Stimulated activated CD8-positive, alpha-beta memory T cell treated with anti-CD3 and anti-CD28 coated beads, Interleukin-4, amount 100 ng/mL, for 1 hour (primary cell): ENCODE results near the gene MYH15.
"Not testable (repeated sequence)": the region's sequence is repeated elsewhere in the genome, so short reads cannot be mapped to it uniquely, and the experiment has no call there.

Experiments used
- DNase-seq, 2 donors: peaks; one replicate each; pipeline ENCODE4 v3.0.0-alpha.2; 2020; ENCODE audit warnings: low read depth in 2 of 2, low spot score in 1 of 2

MYH15 gene

GRCh38 chr3:108391917-108392593 lies 118.3 kb downstream of the MYH15 start:
- DNase-seq, result no peak

DNA sequence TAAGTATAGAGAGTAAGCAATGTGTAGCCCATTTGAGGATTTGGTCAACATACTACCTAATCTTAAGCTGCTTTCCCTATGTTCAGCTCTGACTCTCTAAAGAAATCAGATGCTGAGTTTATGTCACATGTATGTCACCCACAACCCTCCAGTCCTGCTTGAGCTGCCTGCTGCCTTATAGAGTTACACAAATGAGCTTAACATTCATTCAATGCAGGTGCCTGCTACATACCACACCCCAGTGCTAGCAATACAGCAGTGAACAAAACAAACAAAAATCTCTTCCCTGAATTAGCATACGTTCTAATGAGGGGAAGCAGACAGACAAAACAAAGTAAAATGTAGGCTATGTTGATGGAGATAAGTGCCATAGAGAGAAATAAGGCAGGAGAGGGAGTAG lies 121.0 kb downstream of the MYH15 start:
- DNase-seq, result no peak

- DNase-seq, result no peak
Measured at GRCh38 chr3:108388136-108389132, 122.0 kb downstream of the MYH15 start.

- DNase-seq, result no peak
Measured at GRCh38 chr3:108387063-108387462, 123.3 kb downstream of the MYH15 start.

DNA sequence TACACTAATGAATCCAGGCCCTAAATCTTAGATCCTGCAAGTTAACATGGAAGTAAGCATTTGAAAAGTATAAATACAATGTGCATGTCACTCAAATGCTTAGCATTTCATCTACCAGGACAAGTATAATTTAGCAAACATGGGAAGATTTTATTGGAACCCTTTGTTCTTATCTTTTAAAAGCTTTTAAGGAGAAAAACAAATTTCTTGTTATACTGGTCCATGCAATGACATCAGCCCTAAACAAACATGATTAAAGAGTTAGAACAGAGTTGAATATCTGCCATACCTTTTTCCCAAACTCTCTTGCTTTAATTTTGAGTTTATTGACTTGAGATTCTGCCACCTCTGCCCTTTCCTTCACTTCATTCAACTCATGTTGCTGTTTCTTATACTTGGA lies 127.1 kb downstream of the MYH15 start:
- DNase-seq, result no peak

DNA sequence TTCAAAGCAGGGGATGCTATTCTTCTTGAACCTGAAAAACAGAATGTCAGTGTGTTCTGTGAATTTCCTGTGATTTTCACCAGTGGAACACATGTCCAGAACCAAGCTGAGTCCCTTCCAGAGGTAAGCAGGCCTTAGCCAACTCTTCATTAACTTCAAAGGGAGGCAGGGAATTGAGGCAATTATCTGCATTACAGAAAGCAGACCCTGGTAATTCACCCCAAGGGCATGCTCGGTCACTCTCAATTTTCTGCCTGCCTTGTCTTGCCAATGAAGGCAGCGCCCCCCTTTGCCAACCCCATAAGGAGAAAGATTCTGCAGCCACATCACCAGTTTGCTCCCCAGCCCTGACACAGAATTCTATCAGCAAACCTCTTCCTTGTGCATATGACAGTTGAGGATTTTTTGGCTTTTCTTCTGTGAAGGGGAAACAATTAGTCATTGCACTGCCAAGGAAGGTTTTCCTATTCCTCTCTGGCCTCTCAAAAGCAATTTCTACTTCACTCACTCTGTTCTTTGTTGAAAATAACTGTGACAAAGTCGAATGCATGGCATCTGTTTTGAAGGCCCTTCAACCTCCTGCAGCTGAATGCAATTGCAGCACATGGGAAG lies 128.8 kb downstream of the MYH15 start:
- DNase-seq, result no peak

- DNase-seq, result no peak
Measured at GRCh38 chr3:108380128-108380795, 130.1 kb downstream of the MYH15 start.

DNA sequence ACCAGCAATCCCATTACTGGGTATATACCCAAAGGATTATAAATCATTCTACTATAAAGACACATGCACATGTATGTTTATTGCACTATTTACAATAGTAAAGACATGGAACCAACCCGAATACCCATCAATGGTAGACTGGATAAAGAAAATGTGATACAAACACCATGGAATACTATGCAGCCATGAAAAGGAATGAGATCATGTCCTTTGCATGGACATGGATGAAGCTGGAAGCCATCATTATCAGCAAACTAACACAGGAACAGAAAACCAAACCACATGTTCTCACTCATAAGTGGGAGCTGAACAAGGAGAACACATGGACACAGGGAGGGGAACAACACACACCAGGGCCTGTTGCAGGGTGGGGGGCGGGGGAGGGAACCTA lies 131.4 kb downstream of the MYH15 start:
- DNase-seq, result not testable (repeated sequence)

DNA sequence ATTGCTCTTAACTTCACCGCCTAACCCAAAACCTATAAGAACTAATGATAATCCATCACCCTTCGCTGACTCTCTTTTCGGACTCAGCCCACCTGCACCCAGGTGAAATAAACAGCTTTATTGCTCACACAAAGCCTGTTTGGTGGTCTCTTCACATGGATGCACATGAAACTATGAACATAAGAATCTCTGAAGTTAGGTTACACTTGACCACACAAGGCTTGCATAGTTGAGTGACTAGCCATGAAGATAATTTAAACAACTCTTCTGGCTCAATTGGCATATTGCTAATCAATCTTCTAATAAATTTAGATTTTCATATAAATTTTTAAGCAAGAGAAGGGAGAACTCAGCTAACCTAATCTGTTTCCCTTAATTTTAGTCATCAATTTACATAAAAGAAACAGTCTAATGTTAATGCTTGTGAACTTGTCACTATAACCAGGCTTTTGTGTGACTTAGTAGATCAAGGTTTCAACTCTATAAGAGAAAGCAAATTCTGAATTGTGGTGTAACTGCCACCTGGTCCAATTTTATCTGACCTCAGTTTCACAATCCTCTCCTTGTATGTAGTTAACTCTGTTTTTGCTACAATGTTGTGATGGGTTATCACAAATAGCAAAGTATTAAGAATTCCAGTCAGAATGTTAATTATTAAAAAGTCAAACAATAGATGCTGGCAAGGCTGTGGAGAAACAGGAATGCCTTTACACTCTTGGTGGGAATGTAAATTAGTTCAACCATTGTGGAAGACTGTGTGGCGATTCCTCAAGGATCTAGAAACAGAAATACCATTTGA lies 132.0 kb downstream of the MYH15 start:
- DNase-seq, result no peak

DNA sequence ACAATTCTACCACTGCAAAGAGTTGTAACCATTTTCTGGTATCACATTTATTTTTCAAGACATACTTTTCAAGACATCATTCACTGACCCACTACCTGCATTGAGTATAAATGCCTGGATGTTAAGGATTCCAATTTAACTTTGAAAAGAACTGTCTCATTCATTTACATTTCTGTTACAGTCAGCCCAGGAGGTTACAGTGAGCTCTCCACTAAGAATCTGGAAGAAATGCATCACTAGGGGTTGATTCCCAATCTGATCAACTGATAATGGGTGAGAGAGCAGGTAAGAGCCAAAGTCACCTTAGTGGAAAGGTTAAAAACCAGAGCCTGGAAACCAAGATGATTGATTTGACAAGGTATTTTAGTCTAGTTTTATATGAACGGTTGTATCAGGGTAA lies 133.0 kb downstream of the MYH15 start:
- no peak for DNase-seq

DNA sequence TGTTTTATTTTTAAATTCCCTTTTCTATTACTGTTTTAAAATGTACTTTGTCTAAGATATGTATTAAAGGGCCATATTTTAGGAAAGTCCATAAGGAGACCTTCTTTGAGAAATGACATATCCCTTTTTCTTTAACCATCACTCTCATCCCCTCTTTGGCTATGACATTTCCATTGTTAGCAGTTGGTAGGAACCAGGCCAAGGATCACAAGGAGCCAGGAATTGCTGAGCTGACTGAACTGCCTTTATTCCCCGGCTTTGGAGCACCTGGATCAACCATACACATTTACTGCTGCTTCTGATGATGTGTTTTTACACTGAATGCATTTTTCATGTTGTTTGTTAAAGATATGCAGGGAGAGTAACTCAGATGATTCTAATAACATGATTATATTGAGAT lies 134.4 kb downstream of the MYH15 start:
- DNase-seq, result no peak

DNA sequence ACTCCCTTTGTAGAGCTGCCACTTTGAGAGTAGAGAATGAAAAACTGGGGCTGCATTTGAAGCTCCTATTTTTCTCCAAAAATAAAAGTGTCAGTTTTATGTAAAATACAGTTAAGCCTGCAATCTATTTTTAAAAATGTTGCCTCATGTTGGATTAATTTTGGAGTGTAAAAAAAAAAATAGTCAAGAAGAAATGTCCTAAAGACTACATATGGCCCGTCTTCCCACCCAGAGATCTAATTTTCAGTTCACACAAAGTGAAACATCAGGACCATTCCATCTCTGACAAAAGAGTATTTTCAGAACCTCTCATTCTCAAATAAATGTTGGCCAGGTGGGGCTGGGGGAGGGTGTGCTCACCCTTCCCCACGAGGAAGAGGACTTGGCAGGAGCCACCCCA lies 151.4 kb downstream of the MYH15 start:
- no peak for DNase-seq

GRCh38 chr3:108357042-108357441 lies 153.4 kb downstream of the MYH15 start:
- no peak for DNase-seq

GRCh38 chr3:108354562-108354961 lies 155.8 kb downstream of the MYH15 start:
- DNase-seq, result no peak

GRCh38 chr3:108352176-108352575 lies 158.2 kb downstream of the MYH15 start:
- DNase-seq, result no peak

DNA sequence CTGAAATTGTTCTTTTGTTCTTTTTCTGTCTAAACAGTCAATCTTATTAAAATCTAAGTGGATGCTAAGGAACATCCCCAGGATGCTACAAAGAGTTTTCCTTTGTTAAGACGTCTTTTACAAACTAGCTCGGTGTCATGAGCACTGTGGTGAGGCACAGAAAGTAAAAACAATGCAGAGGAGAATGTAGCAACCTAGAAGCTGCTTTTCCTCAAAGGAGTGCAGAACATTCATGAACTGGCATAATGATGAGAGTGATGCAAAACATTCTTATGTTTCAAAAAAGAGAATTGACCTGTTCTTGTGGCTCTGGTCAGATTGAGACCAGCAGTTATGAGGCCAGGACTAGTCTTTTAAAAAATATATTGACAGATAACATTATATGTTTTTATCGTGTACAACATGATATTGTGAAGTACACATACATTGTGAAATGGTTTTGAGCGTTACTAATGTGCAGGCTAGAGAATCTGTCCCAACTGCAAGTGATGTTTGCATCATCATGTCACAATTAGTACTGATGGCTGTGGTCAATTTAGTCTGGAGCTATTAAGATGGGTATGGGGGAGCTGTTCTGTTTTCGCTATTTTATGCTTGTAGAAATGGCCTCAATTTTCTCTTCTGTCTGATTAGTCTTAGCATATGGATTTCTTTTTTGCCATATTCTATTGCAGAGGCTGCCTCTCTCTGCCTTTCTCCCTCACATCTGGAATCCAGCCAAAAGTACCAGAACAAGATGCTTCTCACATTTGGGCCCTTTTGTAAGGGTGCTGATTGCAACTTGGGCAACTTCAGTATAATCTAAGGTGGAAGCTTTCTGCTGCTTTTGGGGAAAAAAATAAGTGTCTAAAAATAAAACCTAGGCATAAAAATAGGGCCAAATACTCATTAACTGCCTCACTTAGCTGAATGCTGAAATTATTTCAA lies 163.8 kb downstream of the MYH15 start:
- DNase-seq, result no peak

GRCh38 chr3:108345492-108346205 lies 164.7 kb downstream of the MYH15 start:
- DNase-seq, result no peak

DNA sequence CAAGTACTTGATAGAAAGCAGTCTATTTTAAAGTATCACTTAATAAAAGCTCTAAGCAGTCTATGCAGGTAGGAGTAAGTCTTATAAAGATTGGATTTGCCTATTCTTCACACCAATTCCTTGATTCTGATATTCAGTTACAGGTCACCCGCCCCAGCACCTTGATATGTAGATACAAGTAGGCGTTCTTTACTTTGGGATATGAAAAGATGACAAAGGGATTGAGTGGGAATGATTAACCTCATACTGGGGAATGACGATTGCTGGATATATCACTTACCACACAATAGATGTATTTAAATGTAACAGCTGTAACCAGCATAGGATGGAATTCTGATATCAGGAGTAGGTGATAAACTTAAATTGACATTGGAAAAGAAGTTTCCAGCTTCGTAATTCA lies 166.9 kb downstream of the MYH15 start:
- no peak for DNase-seq
